Liver (tissue), 9 donors: ENCODE data around the gene PRR16. TPM values are rescaled to one million over a fixed set of nuclear protein-coding genes. Genes with fewer than 3 reads are reported as not detected.

Source experiments
- DNase-seq: peaks from one replicate; pipeline ENCODE4 v3.0.0-alpha.2; 2017; ENCODE audit warnings: low spot score
- H3K27ac ChIP-seq, 2 donors: one replicate each; pipeline ENCODE4 v1.7.0; 2013; ENCODE audit warnings: inconsistent platforms in 2 of 2, low read length in 2 of 2, control low read depth in 1 of 2, low read depth in 1 of 2, mild to moderate bottlenecking in 1 of 2
- H3K27me3 ChIP-seq, 4 donors: one replicate each; pipeline versions ENCODE4 v1.6.1 to v1.7.0; 2013; ENCODE audit warnings: low read length in 3 of 4, inconsistent platforms in 1 of 4, mild to moderate bottlenecking in 1 of 4, moderate library complexity in 1 of 4; ENCODE audit not compliant: control insufficient read depth in 4 of 4, insufficient read depth in 4 of 4
- H3K36me3 ChIP-seq, 4 donors: one replicate each; pipeline versions ENCODE4 v1.6.1 to v1.7.0; 2013; ENCODE audit warnings: low read length in 3 of 4, mild to moderate bottlenecking in 3 of 4, low read depth in 1 of 4, moderate library complexity in 1 of 4; ENCODE audit not compliant: control insufficient read depth in 4 of 4, insufficient read depth in 3 of 4
- H3K4me1 ChIP-seq, 4 donors: one replicate each; pipeline versions ENCODE4 v1.6.1 to v1.7.0; 2013; ENCODE audit warnings: low read length in 3 of 4, mild to moderate bottlenecking in 3 of 4, moderate library complexity in 1 of 4; ENCODE audit not compliant: control insufficient read depth in 4 of 4, insufficient read depth in 4 of 4
- H3K4me3 ChIP-seq, 3 donors: one replicate each; pipeline versions ENCODE4 v1.6.1 to v1.7.0; 2013; ENCODE audit warnings: low read length in 3 of 3, control low read depth in 1 of 3, low read depth in 1 of 3, mild to moderate bottlenecking in 1 of 3
- H3K9ac ChIP-seq, 2 donors: one replicate each; pipeline ENCODE4 v1.7.0; 2013; ENCODE audit warnings: low read length in 2 of 2, mild to moderate bottlenecking in 2 of 2, moderate library complexity in 2 of 2, control low read depth in 1 of 2, low read depth in 1 of 2
- H3K9me3 ChIP-seq, 4 donors: one replicate each; pipeline versions ENCODE4 v1.6.1 to v1.7.0; 2013; ENCODE audit warnings: low read length in 3 of 4; ENCODE audit not compliant: control insufficient read depth in 4 of 4
- ATF3 ChIP-seq: IDR thresholded peaks from 2 replicates; pipeline ENCODE4 v1.6.1; 2016; ENCODE audit warnings: antibody characterized with exemption
- CTCF ChIP-seq: fragments of 150-350 bp; IDR thresholded peaks from 2 replicates; pipeline ENCODE4 v1.5.1; 2017; ENCODE audit warnings: improper control_type of control experiment, low read depth, low read length; ENCODE audit not compliant: missing input control
- EGR1 ChIP-seq, 2 donors: IDR thresholded peaks; 2 replicates each; pipeline ENCODE4 v1.6.1; 2016 to 2018; ENCODE audit warnings: antibody characterized with exemption in 2 of 2, low read depth in 2 of 2
- GABPA ChIP-seq, 2 donors: IDR thresholded peaks in 1 of 2; conservative IDR thresholded peaks in 1 of 2; 2 replicates each; pipeline ENCODE4 v1.6.1; 2016; ENCODE audit warnings: antibody characterized with exemption in 2 of 2, mild to moderate bottlenecking in 1 of 2, moderate library complexity in 1 of 2
- HNF4A ChIP-seq, 2 donors: conservative IDR thresholded peaks; 2 replicates each; pipeline ENCODE4 v1.6.1; 2016; ENCODE audit warnings: antibody characterized with exemption in 2 of 2, mild to moderate bottlenecking in 2 of 2
- HNF4G ChIP-seq: IDR thresholded peaks from 2 replicates; pipeline ENCODE4 v1.6.1; 2016; ENCODE audit warnings: antibody characterized with exemption
- JUND ChIP-seq, 2 donors: IDR thresholded peaks; 2 replicates each; pipeline ENCODE4 v1.6.1; 2016; ENCODE audit warnings: antibody characterized with exemption in 2 of 2
- MAX ChIP-seq: IDR thresholded peaks from 2 replicates; pipeline ENCODE4 v1.6.1; 2016; ENCODE audit warnings: antibody characterized with exemption
- NR2F2 ChIP-seq: IDR thresholded peaks from 2 replicates; pipeline ENCODE4 v1.6.1; 2016; ENCODE audit warnings: antibody characterized with exemption
- RAD21 ChIP-seq, 2 donors: IDR thresholded peaks; 2 replicates each; pipeline ENCODE4 v1.6.1; 2016; ENCODE audit warnings: antibody characterized with exemption in 2 of 2, mild to moderate bottlenecking in 2 of 2
- REST ChIP-seq: IDR thresholded peaks from 2 replicates; pipeline ENCODE4 v1.6.1; 2016; ENCODE audit warnings: antibody characterized with exemption, mild to moderate bottlenecking
- RXRA ChIP-seq, 2 donors: IDR thresholded peaks; 2 replicates each; pipeline ENCODE4 v1.6.1; 2017 to 2018; ENCODE audit warnings: antibody characterized with exemption in 2 of 2, mild to moderate bottlenecking in 1 of 2
- SP1 ChIP-seq: IDR thresholded peaks from 2 replicates; pipeline ENCODE4 v1.6.1; 2018; ENCODE audit warnings: antibody characterized with exemption, mild to moderate bottlenecking
- TAF1 ChIP-seq: conservative IDR thresholded peaks from 2 replicates; pipeline ENCODE4 v1.6.1; 2016; ENCODE audit warnings: antibody characterized with exemption, mild to moderate bottlenecking
- YY1 ChIP-seq: IDR thresholded peaks from 2 replicates; pipeline ENCODE4 v1.6.1; 2016; ENCODE audit warnings: antibody characterized with exemption, mild to moderate bottlenecking
- WGBS: extraction: QIAGEN DNeasy Blood & Tissue Kit; methylation state at CpG from one replicate; pipeline ENCODE4 v1.1.7; 2013; 5-methylcytosine and 5-hydroxymethylcytosine counted together
- polyA plus RNA-seq, 2 donors: library from polyadenylated mRNA; stranded (reverse) in 1 of 2; unstranded in 1 of 2; fragments of 200-250 nt in 1 of 2; fragments of >200 nt in 1 of 2; fragmentation: Nextera tagmentation in 1 of 2; extraction: Ambion mirVana in 1 of 2; gene quantifications; one replicate each; pipeline versions ENCODE4 v1.2.1 to v1.2.3, GENCODE V29; 2013 to 2015
- total RNA-seq, 2 donors: library from RNA; depleted of rRNA; stranded (reverse); fragments of >200 nt; gene quantifications; one replicate each; pipeline ENCODE4 v1.2.3, GENCODE V29; 2014
- donor health status: healthy.
- donor health status: healthy.
- donor health status: healthy.
- donor health status: healthy.
- donor health status: healthy.

PRR16 gene
- total and polyA plus RNA-seq, 4 donors = 0.14 to 0.42 (median 0.21) TPM

- Histone ChIP-seq H3K27ac (no peak overlapping the region), H3K36me3 (no peaks in the 10 kb centered on the region), H3K4me1 (no peaks in the 10 kb centered on the region), H3K27me3 (no peaks in the 10 kb centered on the region), H3K4me3 (no peak overlapping the region), H3K9me3 (no peaks in the 10 kb centered on the region), H3K9ac (no peak overlapping the region)
- TF ChIP-seq YY1 (no peak), TAF1 (no peak), GABPA (IDR thresholded peaks at IDR 0.05 in 1 of 2, conservative IDR thresholded peaks at IDR 0.05 in 1 of 2) (no peak), REST (no peak), SP1 (no peak), MAX (no peak), JUND (IDR thresholded peaks at IDR 0.05) (no peak), RAD21 (IDR thresholded peaks at IDR 0.05) (no peak), NR2F2 (no peak), HNF4A (conservative IDR thresholded peaks at IDR 0.05) (no peak), HNF4G (no peak)
- no peak for DNase-seq
These were observed 266.1 kb downstream of the PRR16 start for GRCh38 chr5:120730214-120730613.

GRCh38 chr5:120734033-120734432, 269.9 kb downstream of the PRR16 start:
- Histone ChIP-seq H3K36me3 (no peaks in the 10 kb centered on the region), H3K27me3 (no peaks in the 10 kb centered on the region), H3K9me3 (no peaks in the 10 kb centered on the region), H3K27ac (no peak overlapping the region), H3K9ac (no peak overlapping the region), H3K4me3 (no peak overlapping the region), H3K4me1 (no peaks in the 10 kb centered on the region)
- TF ChIP-seq YY1 (no peak), JUND (IDR thresholded peaks at IDR 0.05) (no peak), ATF3 (no peak), GABPA (IDR thresholded peaks at IDR 0.05 in 1 of 2, conservative IDR thresholded peaks at IDR 0.05 in 1 of 2) (no peak)
- WGBS = 53% methylated on average over 4 of the region's 4 CpGs
- no peak for DNase-seq

- no peak overlapping the region for H3K9ac ChIP-seq
- no peak for DNase-seq
- no peaks in the 10 kb centered on the region for H3K36me3 ChIP-seq
- no peak overlapping the region for H3K4me3 ChIP-seq
- no peak for TF ChIP-seq REST
- no peak for TF ChIP-seq GABPA (IDR thresholded peaks at IDR 0.05 in 1 of 2, conservative IDR thresholded peaks at IDR 0.05 in 1 of 2)
- TF ChIP-seq MAX = no peak
- no peak for TF ChIP-seq ATF3
- no peak for TF ChIP-seq CTCF
- TF ChIP-seq JUND (IDR thresholded peaks at IDR 0.05) = no peak
- TF ChIP-seq HNF4G = no peak
- no peak for TF ChIP-seq RXRA (IDR thresholded peaks at IDR 0.05)
- TF ChIP-seq YY1 = no peak
- TF ChIP-seq EGR1 (IDR thresholded peaks at IDR 0.05; ENCODE audit: low read depth in 2 of 2) = no peak
- no peak overlapping the region for H3K27ac ChIP-seq
- H3K9me3 ChIP-seq = no peaks in the 10 kb centered on the region
- H3K27me3 ChIP-seq = no peaks in the 10 kb centered on the region
- H3K4me1 ChIP-seq = no peaks in the 10 kb centered on the region
- 75% methylated on average over 2 of the region's 2 CpGs for WGBS
These were observed 271.0 kb downstream of the PRR16 start for GRCh38 chr5:120735076-120735475.
